ENCODE measurements around the gene CCDC88A.

DNA sequence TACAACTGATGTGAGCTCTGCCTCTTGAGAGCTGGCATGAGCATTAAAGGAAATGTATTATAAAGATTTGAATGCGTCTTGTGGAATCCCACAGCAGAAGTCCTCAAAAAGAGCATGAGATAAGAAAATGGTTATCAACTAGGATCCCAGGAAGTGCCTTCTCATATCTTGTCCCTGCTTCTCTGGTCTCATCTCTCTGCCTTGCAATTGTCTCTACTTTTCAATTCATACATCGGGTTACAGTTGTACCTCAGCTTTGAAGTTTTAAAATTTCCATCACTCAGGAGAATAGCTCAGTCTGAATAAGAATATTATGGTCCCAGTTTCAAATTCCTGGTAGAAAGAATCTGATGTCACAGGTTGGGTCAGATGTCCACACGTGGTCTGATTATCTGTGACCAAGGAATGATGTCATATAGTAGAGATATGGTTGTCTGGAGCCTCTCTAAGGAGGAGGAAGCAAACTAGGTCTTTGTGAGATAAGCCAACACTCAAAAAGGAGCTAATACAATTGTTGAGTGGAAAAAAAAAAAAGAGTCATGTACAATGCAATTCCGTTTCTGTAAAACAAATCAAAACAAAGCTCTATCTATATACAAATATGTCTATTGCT is 21.7 kb upstream of the CCDC88A start:
- TF ChIP-seq, protein P1, sequence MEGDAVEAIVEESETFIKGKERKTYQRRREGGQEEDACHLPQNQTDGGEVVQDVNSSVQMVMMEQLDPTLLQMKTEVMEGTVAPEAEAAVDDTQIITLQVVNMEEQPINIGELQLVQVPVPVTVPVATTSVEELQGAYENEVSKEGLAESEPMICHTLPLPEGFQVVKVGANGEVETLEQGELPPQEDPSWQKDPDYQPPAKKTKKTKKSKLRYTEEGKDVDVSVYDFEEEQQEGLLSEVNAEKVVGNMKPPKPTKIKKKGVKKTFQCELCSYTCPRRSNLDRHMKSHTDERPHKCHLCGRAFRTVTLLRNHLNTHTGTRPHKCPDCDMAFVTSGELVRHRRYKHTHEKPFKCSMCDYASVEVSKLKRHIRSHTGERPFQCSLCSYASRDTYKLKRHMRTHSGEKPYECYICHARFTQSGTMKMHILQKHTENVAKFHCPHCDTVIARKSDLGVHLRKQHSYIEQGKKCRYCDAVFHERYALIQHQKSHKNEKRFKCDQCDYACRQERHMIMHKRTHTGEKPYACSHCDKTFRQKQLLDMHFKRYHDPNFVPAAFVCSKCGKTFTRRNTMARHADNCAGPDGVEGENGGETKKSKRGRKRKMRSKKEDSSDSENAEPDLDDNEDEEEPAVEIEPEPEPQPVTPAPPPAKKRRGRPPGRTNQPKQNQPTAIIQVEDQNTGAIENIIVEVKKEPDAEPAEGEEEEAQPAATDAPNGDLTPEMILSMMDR (IDR thresholded peaks at IDR 0.05), result no peak
- TF ChIP-seq RXRA (IDR thresholded peaks at IDR 0.05; ENCODE audit: borderline replicate concordance, low read depth) (no peak), POLR2AphosphoS5 (IDR thresholded peaks at IDR 0.05; ENCODE audit: low read depth, low read length) (no peak), TCF12 (IDR thresholded peaks at IDR 0.05) (no peak), JUND (IDR thresholded peaks at IDR 0.05) (no peak), EZH2phosphoT487 (IDR thresholded peaks at IDR 0.05; ENCODE audit: borderline replicate concordance, low read depth) (no peak)
- TF ChIP-seq, protein P2, sequence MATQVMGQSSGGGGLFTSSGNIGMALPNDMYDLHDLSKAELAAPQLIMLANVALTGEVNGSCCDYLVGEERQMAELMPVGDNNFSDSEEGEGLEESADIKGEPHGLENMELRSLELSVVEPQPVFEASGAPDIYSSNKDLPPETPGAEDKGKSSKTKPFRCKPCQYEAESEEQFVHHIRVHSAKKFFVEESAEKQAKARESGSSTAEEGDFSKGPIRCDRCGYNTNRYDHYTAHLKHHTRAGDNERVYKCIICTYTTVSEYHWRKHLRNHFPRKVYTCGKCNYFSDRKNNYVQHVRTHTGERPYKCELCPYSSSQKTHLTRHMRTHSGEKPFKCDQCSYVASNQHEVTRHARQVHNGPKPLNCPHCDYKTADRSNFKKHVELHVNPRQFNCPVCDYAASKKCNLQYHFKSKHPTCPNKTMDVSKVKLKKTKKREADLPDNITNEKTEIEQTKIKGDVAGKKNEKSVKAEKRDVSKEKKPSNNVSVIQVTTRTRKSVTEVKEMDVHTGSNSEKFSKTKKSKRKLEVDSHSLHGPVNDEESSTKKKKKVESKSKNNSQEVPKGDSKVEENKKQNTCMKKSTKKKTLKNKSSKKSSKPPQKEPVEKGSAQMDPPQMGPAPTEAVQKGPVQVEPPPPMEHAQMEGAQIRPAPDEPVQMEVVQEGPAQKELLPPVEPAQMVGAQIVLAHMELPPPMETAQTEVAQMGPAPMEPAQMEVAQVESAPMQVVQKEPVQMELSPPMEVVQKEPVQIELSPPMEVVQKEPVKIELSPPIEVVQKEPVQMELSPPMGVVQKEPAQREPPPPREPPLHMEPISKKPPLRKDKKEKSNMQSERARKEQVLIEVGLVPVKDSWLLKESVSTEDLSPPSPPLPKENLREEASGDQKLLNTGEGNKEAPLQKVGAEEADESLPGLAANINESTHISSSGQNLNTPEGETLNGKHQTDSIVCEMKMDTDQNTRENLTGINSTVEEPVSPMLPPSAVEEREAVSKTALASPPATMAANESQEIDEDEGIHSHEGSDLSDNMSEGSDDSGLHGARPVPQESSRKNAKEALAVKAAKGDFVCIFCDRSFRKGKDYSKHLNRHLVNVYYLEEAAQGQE (IDR thresholded peaks at IDR 0.05; ENCODE audit: low read depth, low read length), result no peak
- TF ChIP-seq, protein P3, sequence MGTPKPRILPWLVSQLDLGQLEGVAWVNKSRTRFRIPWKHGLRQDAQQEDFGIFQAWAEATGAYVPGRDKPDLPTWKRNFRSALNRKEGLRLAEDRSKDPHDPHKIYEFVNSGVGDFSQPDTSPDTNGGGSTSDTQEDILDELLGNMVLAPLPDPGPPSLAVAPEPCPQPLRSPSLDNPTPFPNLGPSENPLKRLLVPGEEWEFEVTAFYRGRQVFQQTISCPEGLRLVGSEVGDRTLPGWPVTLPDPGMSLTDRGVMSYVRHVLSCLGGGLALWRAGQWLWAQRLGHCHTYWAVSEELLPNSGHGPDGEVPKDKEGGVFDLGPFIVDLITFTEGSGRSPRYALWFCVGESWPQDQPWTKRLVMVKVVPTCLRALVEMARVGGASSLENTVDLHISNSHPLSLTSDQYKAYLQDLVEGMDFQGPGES (IDR thresholded peaks at IDR 0.05; ENCODE audit: low read depth, low read length), result no peak
- TF ChIP-seq, protein P4, sequence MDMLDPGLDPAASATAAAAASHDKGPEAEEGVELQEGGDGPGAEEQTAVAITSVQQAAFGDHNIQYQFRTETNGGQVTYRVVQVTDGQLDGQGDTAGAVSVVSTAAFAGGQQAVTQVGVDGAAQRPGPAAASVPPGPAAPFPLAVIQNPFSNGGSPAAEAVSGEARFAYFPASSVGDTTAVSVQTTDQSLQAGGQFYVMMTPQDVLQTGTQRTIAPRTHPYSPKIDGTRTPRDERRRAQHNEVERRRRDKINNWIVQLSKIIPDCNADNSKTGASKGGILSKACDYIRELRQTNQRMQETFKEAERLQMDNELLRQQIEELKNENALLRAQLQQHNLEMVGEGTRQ (IDR thresholded peaks at IDR 0.05; ENCODE audit: borderline replicate concordance, low read depth, low read length), result no peak
